ENCODE data around the gene FSD1.

DNA sequence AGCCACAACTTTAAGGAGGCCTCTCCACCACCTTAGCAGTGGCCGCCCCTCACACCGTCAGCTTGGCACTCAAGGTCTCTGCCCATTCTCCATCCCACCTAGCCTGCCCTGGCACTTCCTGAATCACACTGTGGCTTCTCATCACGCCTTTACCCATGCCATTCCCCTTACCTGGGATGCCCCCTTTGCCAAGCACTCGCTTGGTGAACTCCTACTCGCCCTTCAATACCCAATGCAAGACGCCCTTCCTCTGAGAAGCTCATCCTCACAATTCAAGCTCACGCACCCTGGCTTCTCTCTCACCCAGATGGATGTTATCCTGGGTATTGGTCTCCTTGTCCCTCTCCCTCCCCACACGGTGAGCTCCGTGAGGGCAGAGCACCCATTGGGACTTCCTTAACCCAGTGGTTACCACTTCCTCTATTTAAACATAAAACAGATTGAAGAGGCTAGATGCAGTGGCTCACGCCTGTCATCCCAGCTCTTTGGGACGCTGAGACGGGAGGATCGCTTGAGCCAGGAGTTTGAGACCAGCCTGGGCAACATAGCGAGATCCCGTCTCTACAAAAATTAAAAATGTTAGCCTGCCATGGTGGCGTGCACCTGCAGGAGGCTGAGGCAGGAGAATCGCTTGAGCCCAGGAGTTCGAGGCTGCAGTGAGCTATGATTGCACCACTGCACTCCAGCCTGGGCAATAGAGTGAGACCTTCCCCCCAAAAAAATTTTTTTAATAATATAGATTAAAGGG lies 38.0 kb upstream of the FSD1 start:
- TF ChIP-seq, protein P1, sequence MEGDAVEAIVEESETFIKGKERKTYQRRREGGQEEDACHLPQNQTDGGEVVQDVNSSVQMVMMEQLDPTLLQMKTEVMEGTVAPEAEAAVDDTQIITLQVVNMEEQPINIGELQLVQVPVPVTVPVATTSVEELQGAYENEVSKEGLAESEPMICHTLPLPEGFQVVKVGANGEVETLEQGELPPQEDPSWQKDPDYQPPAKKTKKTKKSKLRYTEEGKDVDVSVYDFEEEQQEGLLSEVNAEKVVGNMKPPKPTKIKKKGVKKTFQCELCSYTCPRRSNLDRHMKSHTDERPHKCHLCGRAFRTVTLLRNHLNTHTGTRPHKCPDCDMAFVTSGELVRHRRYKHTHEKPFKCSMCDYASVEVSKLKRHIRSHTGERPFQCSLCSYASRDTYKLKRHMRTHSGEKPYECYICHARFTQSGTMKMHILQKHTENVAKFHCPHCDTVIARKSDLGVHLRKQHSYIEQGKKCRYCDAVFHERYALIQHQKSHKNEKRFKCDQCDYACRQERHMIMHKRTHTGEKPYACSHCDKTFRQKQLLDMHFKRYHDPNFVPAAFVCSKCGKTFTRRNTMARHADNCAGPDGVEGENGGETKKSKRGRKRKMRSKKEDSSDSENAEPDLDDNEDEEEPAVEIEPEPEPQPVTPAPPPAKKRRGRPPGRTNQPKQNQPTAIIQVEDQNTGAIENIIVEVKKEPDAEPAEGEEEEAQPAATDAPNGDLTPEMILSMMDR (IDR thresholded peaks at IDR 0.05), result no peak
- TF ChIP-seq POLR2A (IDR thresholded peaks at IDR 0.05), result no peak
- TF ChIP-seq EP300 (IDR thresholded peaks at IDR 0.05), result no peak
- TF ChIP-seq POLR2AphosphoS5 (IDR thresholded peaks at IDR 0.05), result no peak
